ENCODE data around the gene MPG.

DNA sequence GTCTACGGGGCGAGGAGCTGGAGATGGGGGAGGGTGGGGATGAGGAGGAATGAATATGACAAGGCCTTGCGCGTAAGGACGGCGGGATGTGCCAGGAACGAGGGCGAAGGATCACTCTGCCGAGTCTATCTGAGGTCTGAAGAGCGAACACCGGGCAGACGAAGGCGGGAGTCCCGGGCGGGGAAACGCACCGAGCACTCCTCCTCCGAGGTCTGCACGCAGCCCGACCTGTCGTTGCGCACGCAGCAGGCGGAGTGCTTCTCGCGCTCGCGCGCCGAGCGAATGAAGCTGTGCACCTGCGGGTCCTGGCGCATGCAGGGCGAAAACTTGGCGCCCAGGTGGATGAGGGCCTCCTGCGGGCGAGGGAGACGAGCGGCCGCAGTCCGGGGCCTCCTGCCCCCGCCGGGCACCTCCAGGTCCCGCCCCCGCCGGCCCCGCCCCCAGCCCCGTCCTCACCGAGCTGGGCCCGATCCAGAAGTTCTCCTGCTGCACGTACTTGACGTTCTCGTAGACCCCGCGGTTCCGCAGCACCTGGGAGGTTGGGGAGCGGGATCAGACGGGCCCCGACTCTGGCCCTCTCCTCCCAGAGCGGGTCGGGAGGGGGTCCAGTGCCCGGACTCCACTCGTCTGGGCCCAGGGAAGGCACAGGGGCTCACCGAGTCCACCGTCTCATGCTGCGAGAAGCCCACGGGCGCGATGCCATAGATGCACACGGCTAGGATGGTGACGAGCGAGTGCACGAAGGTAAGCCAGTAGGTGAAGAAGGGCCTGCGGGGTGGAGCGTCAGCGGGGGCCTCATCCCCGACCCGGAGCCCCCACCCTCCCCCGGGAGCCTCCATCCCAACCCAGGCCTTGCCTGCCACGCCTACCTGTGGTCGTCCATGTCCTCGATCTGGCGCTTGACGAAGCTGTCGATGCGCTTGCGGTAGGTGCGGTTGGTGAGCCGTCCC is 16.8 kb upstream of the MPG start:
- TF ChIP-seq, protein P1, sequence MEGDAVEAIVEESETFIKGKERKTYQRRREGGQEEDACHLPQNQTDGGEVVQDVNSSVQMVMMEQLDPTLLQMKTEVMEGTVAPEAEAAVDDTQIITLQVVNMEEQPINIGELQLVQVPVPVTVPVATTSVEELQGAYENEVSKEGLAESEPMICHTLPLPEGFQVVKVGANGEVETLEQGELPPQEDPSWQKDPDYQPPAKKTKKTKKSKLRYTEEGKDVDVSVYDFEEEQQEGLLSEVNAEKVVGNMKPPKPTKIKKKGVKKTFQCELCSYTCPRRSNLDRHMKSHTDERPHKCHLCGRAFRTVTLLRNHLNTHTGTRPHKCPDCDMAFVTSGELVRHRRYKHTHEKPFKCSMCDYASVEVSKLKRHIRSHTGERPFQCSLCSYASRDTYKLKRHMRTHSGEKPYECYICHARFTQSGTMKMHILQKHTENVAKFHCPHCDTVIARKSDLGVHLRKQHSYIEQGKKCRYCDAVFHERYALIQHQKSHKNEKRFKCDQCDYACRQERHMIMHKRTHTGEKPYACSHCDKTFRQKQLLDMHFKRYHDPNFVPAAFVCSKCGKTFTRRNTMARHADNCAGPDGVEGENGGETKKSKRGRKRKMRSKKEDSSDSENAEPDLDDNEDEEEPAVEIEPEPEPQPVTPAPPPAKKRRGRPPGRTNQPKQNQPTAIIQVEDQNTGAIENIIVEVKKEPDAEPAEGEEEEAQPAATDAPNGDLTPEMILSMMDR (IDR thresholded peaks at IDR 0.05 in 2 of 3, conservative IDR thresholded peaks at IDR 0.05 in 1 of 3; ENCODE audit: control insufficient read depth in 2 of 3, extremely low read depth in 1 of 3, insufficient read depth in 1 of 3, low read depth in 3 of 3, low read length in 3 of 3), result no peak
- TF ChIP-seq CHD2 (IDR thresholded peaks at IDR 0.05; ENCODE audit: borderline replicate concordance, low read depth, low read length) (no peak), ASH2L (IDR thresholded peaks at IDR 0.05; ENCODE audit: borderline replicate concordance, low read depth) (no peak), POLR2A (IDR thresholded peaks at IDR 0.05; ENCODE audit: low read depth, low read length) (no peak), ZSCAN29 (IDR thresholded peaks at IDR 0.05) (no peak), TAF1 (IDR thresholded peaks at IDR 0.05; ENCODE audit: borderline replicate concordance, low read depth, low read length) (no peak), CUX1 (IDR thresholded peaks at IDR 0.05; ENCODE audit: insufficient replicate concordance, low read depth, low read length) (no peak), MAX (IDR thresholded peaks at IDR 0.05; ENCODE audit: low read depth, low read length) (no peak), USF1 (IDR thresholded peaks at IDR 0.05; ENCODE audit: borderline replicate concordance, extremely low read length, insufficient read depth, low read depth, low read length) (no peak), POLR2AphosphoS5 (IDR thresholded peaks at IDR 0.05; ENCODE audit: low read length) (no peak)
- TF ChIP-seq, protein P2, sequence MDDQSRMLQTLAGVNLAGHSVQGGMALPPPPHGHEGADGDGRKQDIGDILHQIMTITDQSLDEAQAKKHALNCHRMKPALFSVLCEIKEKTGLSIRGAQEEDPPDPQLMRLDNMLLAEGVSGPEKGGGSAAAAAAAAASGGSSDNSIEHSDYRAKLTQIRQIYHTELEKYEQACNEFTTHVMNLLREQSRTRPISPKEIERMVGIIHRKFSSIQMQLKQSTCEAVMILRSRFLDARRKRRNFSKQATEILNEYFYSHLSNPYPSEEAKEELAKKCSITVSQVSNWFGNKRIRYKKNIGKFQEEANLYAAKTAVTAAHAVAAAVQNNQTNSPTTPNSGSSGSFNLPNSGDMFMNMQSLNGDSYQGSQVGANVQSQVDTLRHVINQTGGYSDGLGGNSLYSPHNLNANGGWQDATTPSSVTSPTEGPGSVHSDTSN (IDR thresholded peaks at IDR 0.05; ENCODE audit: insufficient replicate concordance, low read depth, low read length), result no peak
- TF ChIP-seq, protein P3, sequence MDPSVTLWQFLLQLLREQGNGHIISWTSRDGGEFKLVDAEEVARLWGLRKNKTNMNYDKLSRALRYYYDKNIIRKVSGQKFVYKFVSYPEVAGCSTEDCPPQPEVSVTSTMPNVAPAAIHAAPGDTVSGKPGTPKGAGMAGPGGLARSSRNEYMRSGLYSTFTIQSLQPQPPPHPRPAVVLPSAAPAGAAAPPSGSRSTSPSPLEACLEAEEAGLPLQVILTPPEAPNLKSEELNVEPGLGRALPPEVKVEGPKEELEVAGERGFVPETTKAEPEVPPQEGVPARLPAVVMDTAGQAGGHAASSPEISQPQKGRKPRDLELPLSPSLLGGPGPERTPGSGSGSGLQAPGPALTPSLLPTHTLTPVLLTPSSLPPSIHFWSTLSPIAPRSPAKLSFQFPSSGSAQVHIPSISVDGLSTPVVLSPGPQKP (IDR thresholded peaks at IDR 0.05; ENCODE audit: low read depth, low read length), result no peak

All from GM12878 (cell line).